Gastroesophageal sphincter (tissue), 4 donors: ENCODE measurements around the gene CD9. TPM values are rescaled to one million over a fixed set of nuclear protein-coding genes. Genes with fewer than 3 reads are reported as not detected.
"Not testable (repeated sequence)": the region's sequence is repeated elsewhere in the genome, so short reads cannot be mapped to it uniquely, and the experiment has no call there.

Experiments used
- ATAC-seq: fragments of 150-250 bp; one replicate; pipeline ENCODE4 v1.9.1; 2016; ENCODE audit warnings: mild to moderate bottlenecking, moderate library complexity
- H3K27ac ChIP-seq, 4 donors: fragments of 200-600 bp; sonication (generic) in 3 of 4; 1 replicate in 3 of 4; 2 replicates in 1 of 4; pipeline ENCODE4 v1.5.1; 2016 to 2019
- H3K27me3 ChIP-seq: fragments of 200-600 bp; sonication (generic); one replicate; pipeline ENCODE4 v1.5.1; 2019
- H3K36me3 ChIP-seq, 2 donors: fragments of 200-600 bp; sonication (generic); one replicate each; pipeline ENCODE4 v1.5.1; 2019; ENCODE audit warnings: control low read depth in 1 of 2
- H3K4me1 ChIP-seq, 3 donors: fragments of 200-600 bp; sonication (generic); 1 replicate in 2 of 3; 2 replicates in 1 of 3; pipeline ENCODE4 v1.5.1; 2016 to 2019; ENCODE audit warnings: control low read depth in 2 of 3
- H3K4me3 ChIP-seq, 2 donors: fragments of 200-600 bp; sonication (generic); one replicate each; pipeline ENCODE4 v1.5.1; 2019; ENCODE audit warnings: mild to moderate bottlenecking in 1 of 2, moderate library complexity in 1 of 2
- H3K9me3 ChIP-seq, 3 donors: fragments of 200-600 bp; sonication (generic); one replicate each; pipeline ENCODE4 v1.5.1; 2017 to 2019; ENCODE audit warnings: control low read depth in 2 of 3
- CTCF ChIP-seq, 4 experiments: fragments of 200-600 bp in 2 of 4; fragments of 450-650 bp in 2 of 4; sonication (generic) in 1 of 4; IDR thresholded peaks; one replicate each; pipeline ENCODE4 v1.5.1; 2017 to 2019; ENCODE audit warnings: antibody characterized with exemption in 4 of 4, mild to moderate bottlenecking in 2 of 4, moderate library complexity in 2 of 4
- EP300 ChIP-seq: sonication (generic); formaldehyde crosslinking; IDR thresholded peaks from one replicate; pipeline ENCODE4 v1.6.1; 2017; ENCODE audit warnings: antibody characterized with exemption, mild to moderate bottlenecking
- POLR2A ChIP-seq, 2 donors: fragments of 450-650 bp; IDR thresholded peaks; one replicate each; pipeline ENCODE4 v1.6.1; 2017; ENCODE audit warnings: antibody characterized with exemption in 2 of 2, mild to moderate bottlenecking in 2 of 2, moderate library complexity in 1 of 2
- POLR2AphosphoS5 ChIP-seq: sonication (generic); formaldehyde crosslinking; IDR thresholded peaks from one replicate; pipeline ENCODE4 v1.6.1; 2017; ENCODE audit warnings: antibody characterized with exemption
- WGBS, 2 donors: methylation state at CpG; one replicate each; pipeline ENCODE4 v1.1.5; 2018; ENCODE audit warnings: low coverage in 1 of 2; 5-methylcytosine and 5-hydroxymethylcytosine counted together
- total RNA-seq, 4 donors: library from RNA; depleted of rRNA; stranded (reverse); fragments of >200 nt; gene quantifications; one replicate each; pipeline ENCODE4 v1.1.0, GENCODE V29; 2016

CD9 gene
- total RNA-seq, 4 donors from 2014 or later: 379 to 558 (median 468) TPM

GRCh38 chr12:6205144-6205539, 4.9 kb downstream of the CD9 start:
- 8 to 10% methylated on average over 5 to 7 of the region's 8 CpGs for WGBS, 2 donors
- H3K4me3 ChIP-seq: peak overlapping the region in 1 of 2 donors; percentile 100
- H3K9me3 ChIP-seq: no peaks in the 10 kb centered on the region
- peak; percentile 36 for ATAC-seq
- H3K27me3 ChIP-seq: no peaks in the 10 kb centered on the region
- H3K27ac ChIP-seq: peak overlapping the region; percentile 92 to 100 (median 98)
- H3K36me3 ChIP-seq: peaks cover 0 to 8% of the 10 kb centered on the region in 2 donors
- TF ChIP-seq CTCF (IDR thresholded peaks at IDR 0.05) (no peak), POLR2AphosphoS5 (no peak), POLR2A (IDR thresholded peaks at IDR 0.05) (no peak), EP300 (no peak)
- H3K4me1 ChIP-seq: peaks cover 15 to 88% (median 76%) of the 10 kb centered on the region in 3 donors

- peaks cover 0 to 8% of the 10 kb centered on the region in 2 donors for H3K36me3 ChIP-seq
- H3K27ac ChIP-seq: peak overlapping the region; percentile 92 to 100 (median 98)
- ATAC-seq: no peak
- no peak for TF ChIP-seq EP300
- no peaks in the 10 kb centered on the region for H3K27me3 ChIP-seq
- peak overlapping the region in 1 of 2 donors; percentile 100 for H3K4me3 ChIP-seq
- WGBS, 2 donors: 0 to 40% methylated on average over 1 of the region's 2 CpGs
- no peaks in the 10 kb centered on the region for H3K9me3 ChIP-seq
- peaks cover 15 to 94% (median 79%) of the 10 kb centered on the region in 3 donors for H3K4me1 ChIP-seq
Measured at GRCh38 chr12:6205761-6206160, 5.6 kb downstream of the CD9 start.

GRCh38 chr12:6206327-6206726, 6.1 kb downstream of the CD9 start:
- Histone ChIP-seq H3K27ac (peak overlapping the region; percentile 92 to 100 (median 98)), H3K4me1 (peaks cover 15 to 100% (median 84%) of the 10 kb centered on the region in 3 donors), H3K36me3 (peaks cover 0 to 8% of the 10 kb centered on the region in 2 donors), H3K9me3 (no peaks in the 10 kb centered on the region), H3K27me3 (no peaks in the 10 kb centered on the region), H3K4me3 (no peak overlapping the region)
- no peak for ATAC-seq
- peak; percentile 8 for TF ChIP-seq POLR2AphosphoS5
- TF ChIP-seq CTCF (IDR thresholded peaks at IDR 0.05): no peak
- TF ChIP-seq POLR2A (IDR thresholded peaks at IDR 0.05): no peak
- peak; percentile 26 for TF ChIP-seq EP300
- WGBS, 2 donors: 9 to 23% methylated on average over 4 of the region's 4 CpGs

GRCh38 chr12:6207259-6207925, 7.2 kb downstream of the CD9 start:
- no peaks in the 10 kb centered on the region for H3K9me3 ChIP-seq
- H3K27me3 ChIP-seq: no peaks in the 10 kb centered on the region
- peaks cover 0 to 18% of the 10 kb centered on the region in 2 donors for H3K36me3 ChIP-seq
- H3K4me1 ChIP-seq: peaks cover 15 to 100% (median 86%) of the 10 kb centered on the region in 3 donors
- ATAC-seq: peak; percentile 11
- TF ChIP-seq POLR2A (IDR thresholded peaks at IDR 0.05) (no peak), POLR2AphosphoS5 (no peak), CTCF (IDR thresholded peaks at IDR 0.05) (peak in 2 of 4 experiments; percentile 8 to 12), EP300 (no peak)
- 16 to 39% methylated on average over 4 to 8 of the region's 9 CpGs for WGBS, 2 donors
- no peak overlapping the region for H3K4me3 ChIP-seq
- peak overlapping the region; percentile 92 to 100 (median 98) for H3K27ac ChIP-seq

- peaks cover 15 to 100% (median 81%) of the 10 kb centered on the region in 3 donors for H3K4me1 ChIP-seq
- H3K27me3 ChIP-seq: no peaks in the 10 kb centered on the region
- TF ChIP-seq CTCF (IDR thresholded peaks at IDR 0.05): no peak
- TF ChIP-seq POLR2AphosphoS5: no peak
- no peak for TF ChIP-seq EP300
- TF ChIP-seq POLR2A (IDR thresholded peaks at IDR 0.05): no peak
- peak overlapping the region; percentile 92 to 100 (median 98) for H3K27ac ChIP-seq
- no peak for ATAC-seq
- H3K4me3 ChIP-seq: no peak overlapping the region
- 40 to 60% methylated on average over 3 to 6 of the region's 6 CpGs for WGBS, 2 donors
- H3K9me3 ChIP-seq: no peaks in the 10 kb centered on the region
- H3K36me3 ChIP-seq: peaks cover 0 to 21% of the 10 kb centered on the region in 2 donors
Measured at GRCh38 chr12:6208130-6208529, 7.9 kb downstream of the CD9 start.

GRCh38 chr12:6209428-6209827, 9.2 kb downstream of the CD9 start:
- not testable (repeated sequence) for ATAC-seq, H3K4me3 ChIP-seq, H3K9me3 ChIP-seq, H3K27me3 ChIP-seq
- peaks cover 0 to 29% of the 10 kb centered on the region in 2 donors for H3K36me3 ChIP-seq
- WGBS, 2 donors: 57 to 67% methylated on average over 3 to 4 of the region's 4 CpGs
- H3K4me1 ChIP-seq: peaks cover 13 to 100% (median 75%) of the 10 kb centered on the region in 3 donors
- peak overlapping the region; percentile 96 to 100 (median 98) for H3K27ac ChIP-seq
